Activated naive CD4-positive, alpha-beta T cell treated with anti-CD3 and anti-CD28 coated beads for 36 hours (primary cell): ENCODE data around the gene TP53BP1. TPM values are rescaled to one million over a fixed set of nuclear protein-coding genes. Genes with fewer than 3 reads are reported as not detected.
"Not testable (repeated sequence)": the region's sequence is repeated elsewhere in the genome, so short reads cannot be mapped to it uniquely, and the experiment has no call there.

ENCODE experiments used
- CTCF ChIA-PET: fragments of 350-600 bp; sonication (Branson Sonifier 250); formaldehyde crosslinking; loops from one replicate; lab custom pipeline; 2021; ENCODE audit warnings: antibody characterized with exemption; lab: Charles Lee
- DNase-seq: peaks from one replicate; pipeline ENCODE4 v3.0.0-alpha.2; 2020
- H3K27ac Mint-ChIP-seq: one replicate; pipeline ENCODE4 v1.8.0; 2021; ENCODE audit warnings: mild to moderate bottlenecking, mixed read lengths
- H3K27me3 Mint-ChIP-seq: one replicate; pipeline ENCODE4 v1.8.0; 2021; ENCODE audit warnings: low read depth, mixed read lengths
- H3K36me3 Mint-ChIP-seq: one replicate; pipeline ENCODE4 v1.8.0; 2021; ENCODE audit warnings: low read depth, mixed read lengths
- H3K4me1 Mint-ChIP-seq: one replicate; pipeline ENCODE4 v1.8.0; 2021; ENCODE audit warnings: low read depth, mixed read lengths
- H3K4me3 Mint-ChIP-seq: one replicate; pipeline ENCODE4 v1.8.0; 2021; ENCODE audit warnings: mild to moderate bottlenecking, moderate library complexity, mixed read lengths
- H3K9me3 Mint-ChIP-seq: one replicate; pipeline ENCODE4 v1.8.0; 2021; ENCODE audit warnings: mixed read lengths
- intact Hi-C: fragments of 100-400 bp; cut with micrococcal nuclease; formaldehyde crosslinking; loops from one replicate; pipeline ENCODE4 v1.15.1; 2023
- total RNA-seq, 2 experiments: library from RNA; stranded (reverse); gene quantifications; one replicate each; pipeline ENCODE4 v1.2.3, GENCODE V29; 2021

Gene TP53BP1, protein sequence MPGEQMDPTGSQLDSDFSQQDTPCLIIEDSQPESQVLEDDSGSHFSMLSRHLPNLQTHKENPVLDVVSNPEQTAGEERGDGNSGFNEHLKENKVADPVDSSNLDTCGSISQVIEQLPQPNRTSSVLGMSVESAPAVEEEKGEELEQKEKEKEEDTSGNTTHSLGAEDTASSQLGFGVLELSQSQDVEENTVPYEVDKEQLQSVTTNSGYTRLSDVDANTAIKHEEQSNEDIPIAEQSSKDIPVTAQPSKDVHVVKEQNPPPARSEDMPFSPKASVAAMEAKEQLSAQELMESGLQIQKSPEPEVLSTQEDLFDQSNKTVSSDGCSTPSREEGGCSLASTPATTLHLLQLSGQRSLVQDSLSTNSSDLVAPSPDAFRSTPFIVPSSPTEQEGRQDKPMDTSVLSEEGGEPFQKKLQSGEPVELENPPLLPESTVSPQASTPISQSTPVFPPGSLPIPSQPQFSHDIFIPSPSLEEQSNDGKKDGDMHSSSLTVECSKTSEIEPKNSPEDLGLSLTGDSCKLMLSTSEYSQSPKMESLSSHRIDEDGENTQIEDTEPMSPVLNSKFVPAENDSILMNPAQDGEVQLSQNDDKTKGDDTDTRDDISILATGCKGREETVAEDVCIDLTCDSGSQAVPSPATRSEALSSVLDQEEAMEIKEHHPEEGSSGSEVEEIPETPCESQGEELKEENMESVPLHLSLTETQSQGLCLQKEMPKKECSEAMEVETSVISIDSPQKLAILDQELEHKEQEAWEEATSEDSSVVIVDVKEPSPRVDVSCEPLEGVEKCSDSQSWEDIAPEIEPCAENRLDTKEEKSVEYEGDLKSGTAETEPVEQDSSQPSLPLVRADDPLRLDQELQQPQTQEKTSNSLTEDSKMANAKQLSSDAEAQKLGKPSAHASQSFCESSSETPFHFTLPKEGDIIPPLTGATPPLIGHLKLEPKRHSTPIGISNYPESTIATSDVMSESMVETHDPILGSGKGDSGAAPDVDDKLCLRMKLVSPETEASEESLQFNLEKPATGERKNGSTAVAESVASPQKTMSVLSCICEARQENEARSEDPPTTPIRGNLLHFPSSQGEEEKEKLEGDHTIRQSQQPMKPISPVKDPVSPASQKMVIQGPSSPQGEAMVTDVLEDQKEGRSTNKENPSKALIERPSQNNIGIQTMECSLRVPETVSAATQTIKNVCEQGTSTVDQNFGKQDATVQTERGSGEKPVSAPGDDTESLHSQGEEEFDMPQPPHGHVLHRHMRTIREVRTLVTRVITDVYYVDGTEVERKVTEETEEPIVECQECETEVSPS (N-terminal part only)
- total RNA-seq: 10 to 100 TPM; 18.9 to 22.3 TPM

DNA sequence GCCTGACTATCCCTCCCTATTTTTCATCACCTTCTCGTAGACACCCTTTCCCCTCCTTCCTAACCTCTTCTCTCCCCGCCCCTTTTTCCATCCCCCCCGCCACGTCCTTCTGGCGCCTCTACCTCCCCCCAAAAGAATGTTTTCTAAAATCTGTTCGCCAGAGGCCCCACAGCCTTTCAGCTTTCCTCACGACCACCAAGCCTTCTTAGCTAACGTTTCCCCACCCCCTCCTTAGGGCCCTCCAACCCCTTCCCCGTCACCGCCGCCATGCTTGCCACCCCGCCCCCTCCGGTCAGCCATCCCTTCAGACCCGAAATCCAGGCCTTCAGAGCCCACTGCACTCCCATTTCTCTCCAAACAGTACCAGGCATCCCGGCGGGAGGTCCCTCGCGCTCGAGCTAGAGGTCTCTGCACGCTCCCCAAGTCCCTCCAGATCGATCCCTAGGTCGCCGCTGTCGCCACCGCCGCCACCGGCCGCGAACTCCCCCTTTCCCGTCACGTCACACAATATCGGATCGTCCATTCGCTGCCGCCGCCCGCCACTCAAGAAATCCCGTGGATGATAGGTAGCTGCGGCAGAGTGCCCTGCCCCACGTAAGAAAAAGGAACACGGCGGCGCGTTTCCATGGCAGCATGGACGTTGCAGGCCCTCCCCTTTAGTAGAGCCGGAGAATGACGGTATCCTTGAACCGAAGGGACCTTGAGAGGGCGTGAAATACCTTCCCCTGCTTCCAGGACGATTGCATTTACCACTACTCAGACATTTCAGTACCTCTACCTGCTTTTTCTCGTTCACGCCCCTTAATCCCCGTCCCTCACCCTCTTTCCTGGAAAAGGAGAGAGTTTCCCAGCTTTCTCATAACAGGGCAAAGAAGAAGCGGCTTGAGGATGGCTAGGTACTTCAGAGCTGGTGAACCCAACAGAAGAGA lies at the start of gene TP53BP1:
TP53BP1 (minus strand) TSS at position 484 of the 929 bp plus-strand sequence; CDS start at position 371, 113 bp downstream.
- peak; percentile 97 for DNase-seq
- H3K9me3 Mint-ChIP-seq: no peaks in the 10 kb centered on the region
- CTCF ChIA-PET: interaction anchor here (0.6 to 3.0 kb wide), 4 partner anchors 18 to 774 kb away, joined by 3 to 15 read pairs (median 8); no protein-coding TSS in a partner anchor
- peak within 1 kb of the TSS; percentile 92 for H3K27ac Mint-ChIP-seq
- no peaks in the 10 kb centered on the region for H3K27me3 Mint-ChIP-seq
- peaks cover 27% of the 10 kb centered on the region for H3K4me1 Mint-ChIP-seq
- peaks cover 6% of the 10 kb centered on the region for H3K36me3 Mint-ChIP-seq
- peak within 1 kb of the TSS; percentile 96 for H3K4me3 Mint-ChIP-seq
- intact Hi-C loops: loop anchor here (1.0 to 10.0 kb wide), 3 partner anchors 17 to 702 kb away; partner anchors contain the start of gene FRMD5

DNA sequence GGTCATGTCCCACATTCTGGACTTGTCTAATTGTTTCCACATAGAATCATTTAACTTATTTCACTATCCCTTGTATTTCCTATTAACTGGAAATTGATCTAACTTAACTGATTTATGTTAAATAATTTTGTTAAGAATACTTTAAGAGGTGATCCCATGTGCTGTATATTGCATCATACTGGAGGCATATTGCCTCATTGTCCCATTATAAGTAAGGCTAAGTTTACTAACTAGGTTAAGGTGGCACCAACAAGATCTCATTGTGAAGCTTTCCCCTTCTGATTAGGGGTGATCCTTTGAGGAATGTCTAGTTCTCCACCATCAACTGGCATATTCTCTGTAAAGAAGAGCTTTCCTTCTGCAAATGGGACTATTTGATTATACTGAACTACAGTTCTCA lies 48.8 kb upstream of the TP53BP1 start:
- CTCF ChIA-PET: interaction anchor here (1.7 kb wide), 1 partner anchor 27 kb away, joined by 5 read pairs; no protein-coding TSS in a partner anchor
- intact Hi-C loops: no loop called here
- Mint-ChIP-seq H3K27ac (no peak overlapping the region), H3K9me3 (no peaks in the 10 kb centered on the region), H3K36me3 (no peaks in the 10 kb centered on the region), H3K4me3 (no peak overlapping the region), H3K4me1 (peaks cover 4% of the 10 kb centered on the region), H3K27me3 (no peaks in the 10 kb centered on the region)
- no peak for DNase-seq

DNA sequence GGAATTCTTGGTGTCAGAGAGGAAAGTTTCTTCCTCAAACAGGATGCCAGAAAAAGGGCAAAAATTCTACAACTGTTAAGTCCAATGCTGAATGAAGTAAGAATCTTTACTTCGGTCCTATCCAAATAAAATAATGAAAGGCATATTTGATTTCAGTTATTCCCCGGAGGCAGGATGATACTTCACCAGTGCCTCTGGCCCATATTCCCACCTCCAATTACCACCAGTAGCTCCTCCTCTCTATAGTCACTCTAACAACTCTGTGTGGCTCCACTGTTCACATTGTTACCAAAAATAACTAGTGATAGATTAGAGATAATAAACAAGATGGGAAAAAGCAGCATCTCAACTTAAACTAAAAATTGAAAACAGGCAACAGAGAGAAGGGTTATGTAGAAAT lies 45.1 kb upstream of the TP53BP1 start:
- no peaks in the 10 kb centered on the region for H3K9me3 Mint-ChIP-seq
- intact Hi-C loops: no loop called here
- no peaks in the 10 kb centered on the region for H3K36me3 Mint-ChIP-seq
- H3K4me3 Mint-ChIP-seq: no peak overlapping the region
- no peak for DNase-seq
- H3K4me1 Mint-ChIP-seq: peaks cover 4% of the 10 kb centered on the region
- CTCF ChIA-PET: no interaction called here
- no peaks in the 10 kb centered on the region for H3K27me3 Mint-ChIP-seq
- H3K27ac Mint-ChIP-seq: no peak overlapping the region

DNA sequence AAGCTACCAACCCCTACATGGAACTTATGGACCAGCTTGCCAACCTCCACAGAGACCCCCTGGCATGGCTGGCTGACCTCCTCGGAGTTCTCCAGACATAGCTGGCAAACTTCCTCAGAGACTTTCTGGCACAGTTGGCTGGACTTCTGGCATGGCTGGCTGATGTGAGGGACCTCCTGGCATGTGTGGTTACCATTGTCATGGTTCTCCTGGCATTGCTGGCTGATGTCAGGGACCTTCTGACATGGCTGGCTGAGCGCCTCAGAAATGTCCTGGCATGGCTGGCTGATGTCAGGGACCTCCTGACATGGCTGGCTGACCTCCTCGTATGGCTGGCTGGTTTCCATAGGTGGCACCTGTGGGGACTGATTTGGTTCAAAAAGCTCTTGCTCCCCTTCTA lies 41.9 kb upstream of the TP53BP1 start:
- no peak overlapping the region for H3K27ac Mint-ChIP-seq
- DNase-seq: no peak
- CTCF ChIA-PET: no interaction called here
- H3K4me3 Mint-ChIP-seq: no peak overlapping the region
- no peaks in the 10 kb centered on the region for H3K36me3 Mint-ChIP-seq
- no peaks in the 10 kb centered on the region for H3K9me3 Mint-ChIP-seq
- no peaks in the 10 kb centered on the region for H3K27me3 Mint-ChIP-seq
- intact Hi-C loops: no loop called here
- no peaks in the 10 kb centered on the region for H3K4me1 Mint-ChIP-seq

DNA sequence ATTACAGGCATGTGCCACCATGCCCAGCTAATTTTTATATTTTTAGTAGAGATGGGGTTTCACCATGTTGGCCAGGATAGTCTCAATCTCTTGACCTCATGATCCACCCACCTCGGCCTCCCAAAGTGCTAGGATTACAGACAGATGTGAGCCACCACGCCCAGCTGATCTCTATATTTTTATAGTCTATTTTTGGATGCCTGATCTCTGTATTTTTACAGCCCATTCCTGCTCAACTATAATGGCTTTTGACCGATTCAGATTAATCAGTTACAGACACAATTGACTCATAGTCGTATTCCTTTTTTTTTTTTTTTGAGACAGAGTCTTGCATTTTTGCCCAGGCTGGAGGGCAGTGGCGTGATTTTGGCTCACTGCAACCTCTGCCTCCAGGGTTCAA lies 39.9 kb upstream of the TP53BP1 start:
- H3K4me1 Mint-ChIP-seq, intact Hi-C loops, H3K27me3 Mint-ChIP-seq, H3K4me3 Mint-ChIP-seq, H3K36me3 Mint-ChIP-seq, H3K27ac Mint-ChIP-seq, H3K9me3 Mint-ChIP-seq, DNase-seq, CTCF ChIA-PET: not testable (repeated sequence)

DNA sequence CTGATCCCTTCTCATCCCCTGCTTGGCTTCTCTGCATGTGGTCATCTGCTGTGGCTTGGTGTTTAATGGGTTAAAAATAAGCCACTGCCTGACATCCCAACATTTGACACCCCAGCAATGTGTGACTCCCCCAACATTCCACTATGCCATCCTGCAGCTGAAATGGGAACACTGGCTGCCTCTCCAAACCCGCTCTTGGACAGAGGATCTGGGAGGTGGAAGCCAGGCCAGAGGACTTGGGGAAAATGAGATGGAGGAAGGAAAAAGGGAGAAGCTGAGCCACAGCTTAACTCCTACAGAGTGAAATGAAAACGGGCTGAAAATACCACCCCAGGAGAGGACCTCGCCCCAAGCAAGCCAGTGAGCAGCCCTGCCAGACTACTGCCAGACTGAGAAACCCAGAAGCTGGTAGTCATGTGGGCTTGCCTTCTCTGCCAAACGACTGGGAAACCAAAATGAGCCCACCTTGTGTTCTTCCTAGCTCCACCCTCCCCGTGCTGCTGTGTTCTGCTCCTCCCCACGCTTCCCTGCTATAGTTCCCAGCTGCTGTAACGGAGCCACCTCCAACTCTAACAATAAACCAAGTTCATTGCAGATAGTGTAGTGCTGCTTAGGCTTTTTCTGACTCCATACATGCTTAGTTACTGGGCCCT lies 38.2 kb upstream of the TP53BP1 start:
- CTCF ChIA-PET: interaction anchor here (0.9 kb wide), 1 partner anchor 18 kb away, joined by 3 read pairs; no protein-coding TSS in a partner anchor

DNA sequence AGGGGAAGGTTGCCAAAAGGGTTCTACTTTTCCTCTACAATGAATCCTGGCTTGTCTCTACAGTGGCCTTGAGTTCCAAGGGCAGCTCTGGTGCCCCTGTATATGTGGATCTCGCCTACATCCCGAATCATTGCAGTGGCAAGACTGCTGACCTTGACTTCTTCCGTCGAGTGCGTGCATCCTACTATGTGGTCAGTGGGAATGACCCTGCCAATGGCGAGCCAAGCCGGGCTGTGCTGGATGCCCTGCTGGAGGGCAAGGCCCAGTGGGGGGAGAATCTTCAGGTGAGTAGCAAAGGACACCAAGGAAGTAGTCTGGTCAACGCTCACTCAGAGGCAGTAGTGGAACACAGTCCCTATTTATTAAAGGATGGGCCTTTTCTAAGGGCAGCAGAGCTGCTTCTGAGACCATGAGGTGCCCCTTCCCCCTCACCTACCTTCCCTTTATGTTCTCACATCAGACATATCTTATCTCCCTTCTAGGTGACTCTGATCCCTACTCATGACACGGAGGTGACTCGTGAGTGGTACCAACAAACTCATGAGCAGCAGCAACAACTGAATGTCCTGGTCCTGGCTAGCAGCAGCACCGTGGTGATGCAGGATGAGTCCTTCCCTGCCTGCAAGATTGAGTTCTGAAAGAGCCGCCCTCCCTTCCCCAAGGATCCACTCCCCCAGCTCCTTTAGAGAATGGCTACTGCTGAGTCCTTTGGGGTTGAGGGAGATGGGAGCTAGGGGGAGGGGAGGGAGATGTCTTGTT lies 36.8 kb upstream of the TP53BP1 start:
- Mint-ChIP-seq H3K9me3 (no peaks in the 10 kb centered on the region), H3K4me1 (peaks cover 7% of the 10 kb centered on the region), H3K27me3 (no peaks in the 10 kb centered on the region), H3K36me3 (no peaks in the 10 kb centered on the region), H3K4me3 (no peak overlapping the region), H3K27ac (no peak overlapping the region)
- no peak for DNase-seq
- CTCF ChIA-PET: interaction anchor here (0.9 kb wide), 1 partner anchor 17 kb away, joined by 3 read pairs; no protein-coding TSS in a partner anchor
- intact Hi-C loops: no loop called here

More for the DNA sequence above, 38.2 kb upstream of the TP53BP1 start:
- Mint-ChIP-seq H3K27me3 (no peaks in the 10 kb centered on the region), H3K9me3 (no peaks in the 10 kb centered on the region), H3K27ac (no peak overlapping the region), H3K36me3 (no peaks in the 10 kb centered on the region), H3K4me3 (no peak overlapping the region), H3K4me1 (no peaks in the 10 kb centered on the region)
- no peak for DNase-seq
- intact Hi-C loops: no loop called here

DNA sequence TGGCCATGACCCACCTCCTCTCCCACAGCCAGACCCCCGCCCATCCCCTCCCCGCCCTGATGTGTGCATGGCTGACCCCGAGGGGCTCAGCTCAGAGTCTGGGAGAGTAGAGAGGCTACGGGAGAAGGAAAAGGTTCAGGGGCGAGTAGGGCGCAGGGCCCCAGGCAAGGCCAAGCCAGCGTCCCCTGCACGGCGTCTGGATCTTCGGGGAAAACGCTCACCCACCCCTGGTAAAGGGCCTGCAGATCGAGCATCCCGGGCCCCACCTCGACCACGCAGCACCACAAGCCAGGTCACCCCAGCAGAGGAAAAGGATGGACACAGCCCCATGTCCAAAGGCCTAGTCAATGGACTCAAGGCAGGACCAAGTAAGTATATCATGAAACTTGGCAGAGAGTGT lies 36.2 kb upstream of the TP53BP1 start:
- H3K4me1 Mint-ChIP-seq: peaks cover 8% of the 10 kb centered on the region
- CTCF ChIA-PET: interaction anchor here (0.6 to 1.0 kb wide), 3 partner anchors 15 to 281 kb away, joined by 3 to 4 read pairs (median 3); no protein-coding TSS in a partner anchor
- H3K36me3 Mint-ChIP-seq: no peaks in the 10 kb centered on the region
- H3K9me3 Mint-ChIP-seq: no peaks in the 10 kb centered on the region
- no peak overlapping the region for H3K4me3 Mint-ChIP-seq
- H3K27me3 Mint-ChIP-seq: no peaks in the 10 kb centered on the region
- intact Hi-C loops: no loop called here
- no peak for DNase-seq
- H3K27ac Mint-ChIP-seq: no peak overlapping the region

DNA sequence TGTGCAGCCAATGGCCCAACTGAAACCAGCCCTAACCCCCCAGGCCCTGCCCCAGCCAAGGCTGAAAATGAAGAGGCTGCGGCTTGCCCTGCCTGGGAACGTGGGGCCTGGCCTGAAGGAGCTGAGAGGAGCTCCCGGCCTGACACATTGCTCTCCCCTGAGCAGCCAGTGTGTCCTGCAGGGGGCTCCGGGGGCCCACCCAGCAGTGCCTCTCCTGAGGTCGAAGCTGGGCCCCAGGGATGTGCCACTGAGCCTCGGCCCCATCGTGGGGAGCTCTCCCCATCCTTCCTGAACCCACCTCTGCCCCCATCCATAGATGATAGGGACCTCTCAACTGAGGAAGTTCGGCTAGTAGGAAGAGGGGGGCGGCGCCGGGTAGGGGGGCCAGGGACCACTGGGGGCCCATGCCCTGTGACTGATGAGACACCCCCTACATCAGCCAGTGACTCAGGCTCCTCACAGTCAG lies 35.6 kb upstream of the TP53BP1 start:
- peaks cover 8% of the 10 kb centered on the region for H3K4me1 Mint-ChIP-seq
- no peaks in the 10 kb centered on the region for H3K36me3 Mint-ChIP-seq
- H3K27me3 Mint-ChIP-seq: no peaks in the 10 kb centered on the region
- intact Hi-C loops: no loop called here
- CTCF ChIA-PET: interaction anchor here (0.6 to 1.0 kb wide), 3 partner anchors 14 to 281 kb away, joined by 3 to 4 read pairs (median 3); no protein-coding TSS in a partner anchor
- no peak overlapping the region for H3K27ac Mint-ChIP-seq
- DNase-seq: no peak
- no peaks in the 10 kb centered on the region for H3K9me3 Mint-ChIP-seq
- H3K4me3 Mint-ChIP-seq: no peak overlapping the region
